G401 (cell line): ENCODE measurements around the gene CELA2B. TPM values are rescaled to one million over a fixed set of nuclear protein-coding genes. Genes with fewer than 3 reads are reported as not detected.
A peak's percentile ranks its signal among the peaks of the same experiment; 100 is the strongest.
"Not testable (repeated sequence)": the region's sequence is repeated elsewhere in the genome, so short reads cannot be mapped to it uniquely, and the experiment has no call there.

Source experiments
- DNase-seq: peaks from one replicate; pipeline ENCODE4 v3.0.0-alpha.2; 2015; ENCODE audit warnings: low spot score
- in situ Hi-C: cut with HindIII; loops from 2 replicates; pipeline ENCODE4 v1.10.0; 2016; ENCODE audit warnings: low sequenced_read_pairs, mixed read lengths
- total RNA-seq: library from RNA; depleted of rRNA; stranded (reverse); fragments of >200 nt; shearing (Covaris generic); gene quantifications from 2 replicates; pipeline ENCODE4 v1.2.3, GENCODE V29; 2014

CELA2B gene
- total RNA-seq, 1 experiment from 2014 or later: not detected

DNA sequence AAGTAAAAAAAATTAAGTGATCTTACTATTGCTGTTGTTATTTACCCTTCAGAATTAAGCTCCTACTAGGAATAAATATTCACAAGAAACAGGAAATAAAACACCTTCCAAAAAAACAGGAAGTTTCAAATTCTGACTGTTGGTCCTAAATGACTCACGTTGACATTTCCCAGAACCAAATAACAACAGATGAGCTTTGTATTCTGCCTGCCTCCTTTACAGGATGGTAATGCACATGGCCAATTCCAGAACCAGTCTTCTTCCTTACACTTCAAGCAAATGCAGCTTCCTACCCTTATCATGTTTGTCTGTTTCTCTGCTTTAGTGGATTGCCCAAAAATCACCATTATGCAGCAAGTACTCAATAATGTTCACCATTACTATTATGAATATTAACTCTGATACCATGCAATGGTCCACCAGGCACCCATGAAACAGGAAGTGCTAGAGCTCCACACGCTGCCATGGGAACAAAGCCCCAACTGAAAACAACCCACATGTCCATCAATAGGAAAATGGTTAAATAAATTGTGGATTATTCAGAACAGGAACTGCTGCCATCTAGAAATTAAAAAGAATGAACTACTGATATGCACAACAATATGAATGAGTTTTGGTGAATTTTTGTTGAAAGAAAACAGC is 39.2 kb downstream of the CELA2B start:
- in situ Hi-C loops: no loop called here
- no peak for DNase-seq

- DNase-seq: no peak
- in situ Hi-C loops: no loop called here
Measured at GRCh38 chr1:15519625-15520024, 43.7 kb downstream of the CELA2B start.

- in situ Hi-C loops, DNase-seq: not testable (repeated sequence)
Measured at GRCh38 chr1:15521206-15521906, 45.5 kb downstream of the CELA2B start.

GRCh38 chr1:15522551-15522950 is 46.6 kb downstream of the CELA2B start:
- no peak for DNase-seq
- in situ Hi-C loops: no loop called here

GRCh38 chr1:15523104-15524020 is 47.5 kb downstream of the CELA2B start:
- DNase-seq: no peak
- in situ Hi-C loops: no loop called here

GRCh38 chr1:15524021-15524282 is 48.0 kb downstream of the CELA2B start, which contains the start of gene CASP9:
Gene CASP9, minus strand, starts transcription at chr1:15524215. Its CDS starts 15 bp downstream, at chr1:15524200.
- in situ Hi-C loops: no loop called here

GRCh38 chr1:15524283-15525049 is 48.6 kb downstream of the CELA2B start:
- DNase-seq: peak; percentile 99

More at GRCh38 chr1:15524021-15524282, 48.0 kb downstream of the CELA2B start, which contains the start of gene CASP9:
- DNase-seq: no peak

DNA sequence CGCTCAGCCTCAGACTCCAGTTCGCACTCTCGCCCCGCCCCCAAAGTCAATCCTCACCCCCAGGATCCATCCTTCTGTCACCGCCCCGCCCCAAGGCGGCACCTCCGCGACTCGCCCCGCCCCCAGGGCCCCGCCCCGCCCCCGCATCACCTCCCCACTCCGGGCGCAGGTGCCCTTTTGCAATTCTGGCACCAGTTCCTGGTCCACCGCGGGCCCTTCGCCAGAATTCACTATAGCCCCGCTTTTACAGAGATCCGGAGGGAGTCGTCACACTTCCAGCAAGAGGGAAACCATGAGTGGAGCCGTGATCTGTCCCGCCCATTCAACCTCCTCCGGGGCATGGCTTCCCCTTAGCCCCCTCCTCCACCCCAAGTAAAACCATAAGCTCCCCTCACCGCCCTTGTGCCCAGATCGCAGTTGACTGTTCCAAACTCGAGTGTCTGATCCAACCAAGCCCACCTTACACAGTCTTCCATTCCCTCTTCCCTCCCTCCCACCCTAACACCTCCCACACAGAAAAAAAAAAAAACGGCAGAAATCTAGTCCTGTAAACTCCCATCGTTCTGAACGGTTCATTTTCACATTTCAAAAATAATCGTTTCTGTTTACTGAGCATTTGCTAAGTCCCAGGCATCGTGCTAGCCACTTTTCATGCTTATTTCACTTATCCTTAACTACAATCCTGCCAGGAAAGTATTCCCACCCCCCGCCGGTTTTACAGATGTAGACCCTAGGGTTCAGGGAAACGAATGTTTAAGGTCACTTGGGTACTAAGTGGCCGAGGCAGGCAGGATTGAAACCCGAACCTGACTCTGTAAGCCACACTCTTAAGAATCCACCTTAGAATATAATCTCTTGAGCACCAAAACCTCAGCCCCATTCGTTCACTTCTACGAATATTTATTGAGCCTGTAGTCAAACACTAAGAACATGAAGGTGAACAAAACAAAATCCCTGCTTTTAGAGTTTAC is 49.4 kb downstream of the CELA2B start:
- in situ Hi-C loops: no loop called here
- DNase-seq: peak; percentile 32

More at GRCh38 chr1:15524283-15525049, 48.6 kb downstream of the CELA2B start:
- in situ Hi-C loops: no loop called here

DNA sequence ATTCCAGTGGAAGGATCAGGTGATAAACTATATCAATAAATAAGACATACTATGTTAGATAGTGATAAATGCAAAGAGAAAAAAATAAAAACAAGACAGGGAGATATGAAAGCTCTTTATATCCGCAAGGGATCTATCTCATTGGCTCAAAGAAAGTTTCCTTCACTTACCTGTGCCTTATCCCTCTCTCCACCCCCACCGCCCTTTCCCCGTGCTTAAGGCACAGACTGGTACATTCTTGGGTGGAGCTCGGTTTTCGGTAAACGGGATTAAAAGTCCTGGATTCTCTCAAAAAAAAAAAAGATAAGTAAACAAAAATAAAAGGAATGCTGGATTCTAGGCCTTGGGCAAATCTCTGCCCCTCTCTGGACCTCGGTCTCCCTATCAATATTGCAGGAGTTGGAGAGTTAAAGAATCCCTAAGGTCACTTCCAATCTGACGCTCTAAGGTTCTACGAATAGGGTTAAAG is 50.2 kb downstream of the CELA2B start:
- no peak for DNase-seq
- in situ Hi-C loops: no loop called here

GRCh38 chr1:15526490-15527339 is 50.8 kb downstream of the CELA2B start, which contains the start of gene DNAJC16:
Gene DNAJC16, plus strand, starts transcription at chr1:15526848. Its CDS starts 2,258 bp downstream, at chr1:15529106.
- peak; percentile 100 for DNase-seq
- in situ Hi-C loops: no loop called here

DNA sequence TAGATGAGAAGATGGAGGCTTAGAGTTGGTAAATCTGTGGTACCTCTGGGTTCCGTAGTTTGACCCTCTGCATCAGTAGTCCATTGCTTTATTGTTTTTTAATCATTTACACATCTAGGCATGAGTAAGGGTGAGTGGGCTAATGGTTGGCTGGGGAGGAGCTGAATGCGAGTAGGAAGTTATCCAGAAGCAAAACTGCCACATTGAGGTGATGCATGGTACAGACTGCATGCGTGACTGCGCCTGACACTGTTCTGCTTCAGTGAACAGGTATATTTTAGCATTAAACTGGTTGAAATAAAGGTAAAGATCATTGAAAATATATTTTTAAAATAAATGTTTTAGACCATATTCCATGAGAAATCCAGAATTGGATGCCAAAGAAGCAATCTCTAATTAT is 55.1 kb downstream of the CELA2B start:
- no peak for DNase-seq
- in situ Hi-C loops: no loop called here

DNA sequence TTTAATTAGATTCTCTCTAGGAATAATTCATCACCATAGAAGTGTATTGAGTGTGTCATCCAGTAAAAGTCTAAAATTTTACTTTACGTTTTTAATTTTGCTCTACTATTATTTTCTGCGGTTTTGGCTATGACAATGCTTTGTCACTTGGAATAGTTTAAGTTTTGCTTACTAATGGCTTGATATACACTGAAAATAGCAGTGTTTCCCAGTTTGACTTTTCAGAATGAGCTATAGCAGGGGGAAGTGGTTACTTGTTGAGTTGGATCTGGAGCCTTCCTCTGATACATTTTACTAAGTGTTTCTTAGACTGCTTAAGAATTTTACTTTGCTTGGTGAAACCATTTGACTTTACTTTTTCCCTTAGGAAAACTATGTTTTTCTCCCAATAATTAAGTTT is 55.8 kb downstream of the CELA2B start:
- in situ Hi-C loops: no loop called here
- DNase-seq: no peak

GRCh38 chr1:15538771-15539170 is 62.9 kb downstream of the CELA2B start:
- no peak for DNase-seq
- in situ Hi-C loops: no loop called here

- in situ Hi-C loops: no loop called here
- no peak for DNase-seq
Measured at GRCh38 chr1:15540186-15540585, 64.3 kb downstream of the CELA2B start.
